Measurements from ENCODE around the gene GHRHR. TPM values are rescaled to one million over a fixed set of nuclear protein-coding genes. Genes with fewer than 3 reads are reported as not detected.

Gene GHRHR
- total and polyA plus RNA-seq, 9 of the 15 experiments (the other 6 are each of a cell fraction or from before 2014, with no cell fraction given): not detected

DNA sequence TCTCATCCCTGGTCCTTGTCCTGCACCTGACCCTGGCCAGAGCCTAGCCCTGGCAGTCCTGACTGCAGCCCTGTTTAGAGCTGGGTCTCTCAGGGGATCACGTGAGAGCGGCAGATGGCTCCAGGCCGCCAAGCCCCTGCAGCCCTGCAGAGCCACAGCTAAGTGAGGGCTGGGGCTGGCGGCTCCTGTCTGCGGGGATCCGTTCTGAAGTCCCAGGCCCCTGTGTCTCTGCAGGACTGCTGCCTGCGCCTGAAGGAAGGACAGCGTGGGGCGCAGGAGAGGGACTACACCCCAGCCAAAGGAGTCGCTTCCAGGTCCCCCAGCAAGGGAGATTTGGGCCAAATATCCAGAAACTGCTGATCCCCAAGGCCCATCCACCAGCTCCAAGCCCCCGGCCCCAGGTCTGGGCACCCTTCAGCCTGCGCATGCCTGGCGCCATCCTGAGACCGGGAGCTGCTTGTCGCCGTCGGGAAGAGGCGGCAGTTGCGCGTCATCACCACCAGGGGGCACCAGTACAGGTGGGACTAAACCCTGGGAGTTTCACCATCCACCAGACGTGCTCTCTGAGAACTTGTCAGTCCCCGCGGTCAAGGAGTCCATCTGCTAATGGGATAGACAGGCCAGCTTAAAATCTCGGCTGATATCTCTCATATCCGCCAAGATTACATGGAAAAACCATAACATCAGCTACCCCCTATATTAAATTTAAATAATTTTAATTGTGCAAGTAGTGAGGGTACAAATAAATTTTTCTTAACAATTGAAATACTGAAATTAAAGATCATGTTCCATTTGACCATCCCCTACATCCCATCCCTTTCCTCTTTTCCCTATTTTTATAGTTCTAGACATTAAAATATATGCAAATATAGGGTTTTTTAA lies 25.1 kb upstream of the GHRHR start (continued):
- TF ChIP-seq, protein P1, sequence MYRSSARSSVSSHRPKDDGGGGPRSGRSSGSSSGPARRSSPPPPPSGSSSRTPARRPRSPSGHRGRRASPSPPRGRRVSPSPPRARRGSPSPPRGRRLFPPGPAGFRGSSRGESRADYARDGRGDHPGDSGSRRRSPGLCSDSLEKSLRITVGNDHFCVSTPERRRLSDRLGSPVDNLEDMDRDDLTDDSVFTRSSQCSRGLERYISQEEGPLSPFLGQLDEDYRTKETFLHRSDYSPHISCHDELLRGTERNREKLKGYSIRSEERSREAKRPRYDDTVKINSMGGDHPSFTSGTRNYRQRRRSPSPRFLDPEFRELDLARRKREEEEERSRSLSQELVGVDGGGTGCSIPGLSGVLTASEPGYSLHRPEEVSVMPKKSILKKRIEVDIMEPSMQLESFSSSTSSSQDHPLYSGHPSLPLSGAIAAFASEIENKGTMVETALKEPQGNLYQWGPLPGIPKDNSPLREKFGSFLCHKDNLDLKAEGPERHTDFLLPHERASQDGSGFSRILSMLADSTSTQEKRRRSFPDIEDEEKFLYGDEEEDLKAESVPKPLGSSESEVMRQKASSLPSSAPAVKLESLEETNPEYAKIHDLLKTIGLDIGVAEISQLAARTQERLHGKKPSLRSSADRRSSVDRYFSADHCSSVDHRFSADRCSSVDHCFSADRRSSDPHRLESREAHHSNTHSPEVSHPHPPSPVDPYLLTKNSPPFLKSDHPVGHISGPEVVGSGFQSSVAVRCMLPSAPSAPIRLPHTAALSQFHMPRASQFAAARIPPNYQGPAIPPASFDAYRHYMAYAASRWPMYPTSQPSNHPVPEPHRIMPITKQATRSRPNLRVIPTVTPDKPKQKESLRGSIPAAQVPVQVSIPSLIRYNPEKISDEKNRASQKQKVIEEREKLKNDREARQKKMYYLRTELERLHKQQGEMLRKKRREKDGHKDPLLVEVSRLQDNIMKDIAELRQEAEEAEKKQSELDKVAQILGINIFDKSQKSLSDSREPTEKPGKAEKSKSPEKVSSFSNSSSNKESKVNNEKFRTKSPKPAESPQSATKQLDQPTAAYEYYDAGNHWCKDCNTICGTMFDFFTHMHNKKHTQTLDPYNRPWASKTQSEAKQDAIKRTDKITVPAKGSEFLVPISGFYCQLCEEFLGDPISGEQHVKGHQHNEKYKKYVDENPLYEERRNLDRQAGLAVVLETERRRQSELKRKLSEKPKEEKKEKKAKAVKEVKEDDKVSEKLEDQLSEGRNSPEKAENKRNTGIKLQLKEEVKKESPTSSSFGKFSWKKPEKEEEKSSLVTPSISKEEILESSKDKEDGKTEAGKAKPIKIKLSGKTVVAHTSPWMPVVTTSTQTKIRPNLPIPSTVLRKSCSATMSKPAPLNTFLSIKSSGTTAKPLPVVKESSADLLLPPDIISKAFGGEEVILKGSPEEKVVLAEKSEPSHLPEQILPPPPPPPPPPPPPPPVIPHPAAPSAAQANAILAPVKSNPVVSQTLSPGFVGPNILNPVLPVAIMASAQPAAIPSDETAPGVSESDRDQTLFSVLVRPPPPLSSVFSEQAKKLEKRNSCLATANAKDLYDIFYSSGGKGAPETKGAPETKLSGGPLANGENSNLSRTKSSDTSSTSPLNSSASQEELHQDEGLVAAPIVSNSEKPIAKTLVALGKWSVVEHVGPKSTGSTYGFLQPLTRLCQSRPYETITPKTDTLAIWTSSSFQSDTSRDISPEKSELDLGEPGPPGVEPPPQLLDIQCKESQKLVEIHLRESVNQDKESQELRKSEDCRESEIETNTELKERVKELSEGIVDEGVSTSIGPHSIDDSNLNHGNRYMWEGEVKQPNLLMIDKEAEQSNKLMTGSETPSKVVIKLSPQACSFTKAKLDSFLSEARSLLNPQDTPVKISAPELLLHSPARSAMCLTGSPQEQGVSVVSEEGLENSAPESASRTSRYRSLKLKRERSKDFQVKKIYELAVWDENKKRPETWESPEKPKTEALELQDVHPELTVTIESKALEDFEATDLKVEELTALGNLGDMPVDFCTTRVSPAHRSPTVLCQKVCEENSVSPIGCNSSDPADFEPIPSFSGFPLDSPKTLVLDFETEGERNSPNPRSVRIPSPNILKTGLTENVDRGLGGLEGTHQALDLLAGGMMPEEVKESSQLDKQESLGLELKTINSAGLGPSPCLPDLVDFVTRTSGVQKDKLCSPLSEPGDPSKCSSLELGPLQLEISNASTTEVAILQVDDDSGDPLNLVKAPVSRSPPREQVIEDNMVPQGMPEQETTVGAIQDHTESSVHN (IDR thresholded peaks at IDR 0.05; ENCODE audit: borderline replicate concordance in 1 of 2, low read depth in 1 of 2): no peak
- TF ChIP-seq NFIC (IDR thresholded peaks at IDR 0.05) (no peak), RB1 (IDR thresholded peaks at IDR 0.05; ENCODE audit: low read depth) (peak; percentile 71; the same call in 1 of the 2 replicates), XRCC5 (IDR thresholded peaks at IDR 0.05; ENCODE audit: low read depth, low read length) (peak; percentile 35; the same call in 1 of the 2 replicates), SOX6 (IDR thresholded peaks at IDR 0.05) (no peak), ATF1 (CRISPR knock-in tag; IDR thresholded peaks at IDR 0.05) (peak; percentile 75), ATF1 (tag; IDR thresholded peaks at IDR 0.05) (peak; percentile 63), MTF1 (CRISPR knock-in tag; IDR thresholded peaks at IDR 0.05; ENCODE audit: borderline replicate concordance) (no peak), HNRNPH1 (optimal IDR thresholded peaks at IDR 0.05; ENCODE audit: low read depth, low read length) (no peak), ARHGAP35 (IDR thresholded peaks at IDR 0.05; ENCODE audit: partially characterized antibody) (no peak), ZBED1 (IDR thresholded peaks at IDR 0.05) (no peak), NR3C1 (CRISPR knock-in tag; IDR thresholded peaks at IDR 0.05) (no peak), ZZZ3 (IDR thresholded peaks at IDR 0.05) (no peak), ZNF707 (CRISPR knock-in tag; conservative IDR thresholded peaks at IDR 0.05) (no peak), NONO (IDR thresholded peaks at IDR 0.05; ENCODE audit: low read depth in 2 of 2, low read length in 1 of 2) (no peak), SRSF7 (optimal IDR thresholded peaks at IDR 0.05; ENCODE audit: low read depth, low read length) (no peak), PHTF2 (CRISPR knock-in tag; IDR thresholded peaks at IDR 0.05) (no peak), RCOR1 (IDR thresholded peaks at IDR 0.05; ENCODE audit: borderline replicate concordance in 1 of 2, low read depth in 2 of 2, low read length in 2 of 2) (peak; percentile 90 to 97), TEAD4 (IDR thresholded peaks at IDR 0.05; ENCODE audit: low read length) (peak; percentile 25; the same call in 1 of the 2 replicates), TEAD4 (CRISPR knock-in tag; IDR thresholded peaks at IDR 0.05; ENCODE audit: borderline replicate concordance) (no peak)
- TF ChIP-seq, protein P2, sequence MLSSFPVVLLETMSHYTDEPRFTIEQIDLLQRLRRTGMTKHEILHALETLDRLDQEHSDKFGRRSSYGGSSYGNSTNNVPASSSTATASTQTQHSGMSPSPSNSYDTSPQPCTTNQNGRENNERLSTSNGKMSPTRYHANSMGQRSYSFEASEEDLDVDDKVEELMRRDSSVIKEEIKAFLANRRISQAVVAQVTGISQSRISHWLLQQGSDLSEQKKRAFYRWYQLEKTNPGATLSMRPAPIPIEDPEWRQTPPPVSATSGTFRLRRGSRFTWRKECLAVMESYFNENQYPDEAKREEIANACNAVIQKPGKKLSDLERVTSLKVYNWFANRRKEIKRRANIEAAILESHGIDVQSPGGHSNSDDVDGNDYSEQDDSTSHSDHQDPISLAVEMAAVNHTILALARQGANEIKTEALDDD (IDR thresholded peaks at IDR 0.05): no peak

All from K562 (cell line).